Measurements from ENCODE around the gene TSFM.

The TSFM gene

DNA sequence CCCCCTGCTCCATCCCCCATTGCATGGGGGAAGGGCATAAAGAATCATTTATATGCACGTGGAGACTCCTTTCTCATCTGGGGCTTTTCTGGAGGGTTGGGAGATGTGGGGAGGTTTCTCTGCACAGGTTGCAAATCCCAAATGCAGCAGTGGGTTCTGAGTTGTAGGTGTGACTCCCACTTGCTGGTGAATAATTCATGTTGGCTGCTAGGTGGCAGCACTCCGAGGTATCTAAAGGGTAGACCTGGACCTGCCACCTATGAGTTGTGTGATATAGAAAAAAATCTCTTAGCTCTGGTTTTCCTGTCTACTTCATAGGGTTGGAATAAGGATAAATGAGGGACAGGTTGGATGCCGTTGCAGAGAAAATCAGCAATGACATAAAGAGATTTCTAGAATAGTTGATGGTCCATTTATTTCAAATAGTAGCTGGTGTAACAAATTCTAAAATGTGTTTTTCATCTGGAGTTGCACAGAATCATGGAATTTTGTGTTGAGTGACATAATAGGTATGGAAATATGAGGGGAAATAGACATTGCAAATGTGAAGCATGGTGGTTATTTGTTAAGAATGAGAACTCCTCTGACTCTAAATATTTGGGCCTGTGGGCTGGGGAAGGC, 23.1 kb upstream of the TSFM start:
- no peak for DNase-seq
- in situ Hi-C loops (cut with HindIII; ENCODE audit: low pct_ligation_motif_present, low sequenced_read_pairs), result no loop called here
- H3K27me3 ChIP-seq (replicated peaks), result peaks cover 8% of the 10 kb centered on the region
- H3K27ac ChIP-seq, result no peak overlapping the region
- no peak overlapping the region for H3K4me3 ChIP-seq (ENCODE audit: low read depth, low read length)
- no peaks in the 10 kb centered on the region for H3K36me3 ChIP-seq (replicated peaks)
- TF ChIP-seq CTCF (IDR thresholded peaks at IDR 0.05; ENCODE audit: low read depth, low read length, missing control alignments), result peak; percentile 70

- no peak for DNase-seq
- H3K36me3 ChIP-seq (replicated peaks), result no peaks in the 10 kb centered on the region
- TF ChIP-seq CTCF (IDR thresholded peaks at IDR 0.05; ENCODE audit: low read depth, low read length, missing control alignments), result no peak
Observed at GRCh38 chr12:57760347-57760982, 22.1 kb upstream of the TSFM start.

DNA sequence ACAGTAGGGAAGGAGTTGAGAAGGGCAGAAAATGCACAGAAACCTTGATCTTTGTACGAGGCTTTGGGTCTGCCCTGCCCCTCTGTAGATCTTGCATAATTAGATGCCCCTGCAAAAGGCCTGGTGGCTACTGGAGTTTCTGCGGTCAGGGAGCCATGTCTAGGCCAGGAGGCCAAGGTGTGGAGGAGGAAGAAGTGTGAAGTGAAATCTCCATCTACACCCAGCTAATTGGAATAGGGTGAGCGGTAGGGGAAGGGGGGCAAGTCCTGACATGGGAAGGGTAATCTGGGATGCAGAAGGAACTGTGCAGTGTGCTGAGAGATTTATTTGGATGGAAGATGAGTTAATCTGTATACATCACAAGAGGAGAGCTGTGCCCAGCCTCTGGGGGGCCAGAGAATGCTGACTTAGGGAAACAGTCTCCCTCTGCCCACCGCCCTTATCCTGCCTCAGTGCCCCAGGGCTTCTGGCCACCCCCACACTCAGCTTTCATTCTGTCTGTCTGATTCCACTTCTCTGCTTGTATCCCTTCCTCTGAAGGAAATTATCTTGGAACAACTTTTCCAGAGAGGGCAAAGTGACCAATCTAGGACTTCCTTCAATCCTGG, 21.1 kb upstream of the TSFM start:
- H3K4me3 ChIP-seq (ENCODE audit: low read depth, low read length), result no peak overlapping the region
- DNase-seq, result no peak
- peaks cover 27% of the 10 kb centered on the region for H3K27me3 ChIP-seq (replicated peaks)
- no peak for TF ChIP-seq CTCF (IDR thresholded peaks at IDR 0.05; ENCODE audit: low read depth, low read length, missing control alignments)
- H3K27ac ChIP-seq, result no peak overlapping the region
- no peaks in the 10 kb centered on the region for H3K36me3 ChIP-seq (replicated peaks)
- in situ Hi-C loops (cut with HindIII; ENCODE audit: low pct_ligation_motif_present, low sequenced_read_pairs), result no loop called here

More at GRCh38 chr12:57760347-57760982, 22.1 kb upstream of the TSFM start:
- peaks cover 18% of the 10 kb centered on the region for H3K27me3 ChIP-seq (replicated peaks)
- in situ Hi-C loops (cut with HindIII; ENCODE audit: low pct_ligation_motif_present, low sequenced_read_pairs), result no loop called here
- H3K27ac ChIP-seq, result no peak overlapping the region
- H3K4me3 ChIP-seq (ENCODE audit: low read depth, low read length), result no peak overlapping the region

- no peak for DNase-seq
- H3K27me3 ChIP-seq (replicated peaks), result peaks cover 27% of the 10 kb centered on the region
- no peaks in the 10 kb centered on the region for H3K36me3 ChIP-seq (replicated peaks)
- no peak overlapping the region for H3K4me3 ChIP-seq (ENCODE audit: low read depth, low read length)
- TF ChIP-seq CTCF (IDR thresholded peaks at IDR 0.05; ENCODE audit: low read depth, low read length, missing control alignments), result no peak
- H3K27ac ChIP-seq, result no peak overlapping the region
- in situ Hi-C loops (cut with HindIII; ENCODE audit: low pct_ligation_motif_present, low sequenced_read_pairs), result no loop called here
Observed at GRCh38 chr12:57762463-57762862, 20.1 kb upstream of the TSFM start.

- Histone ChIP-seq H3K36me3 (replicated peaks) (peaks cover 1% of the 10 kb centered on the region), H3K4me3 (ENCODE audit: low read depth, low read length) (no peak overlapping the region), H3K27ac (no peak overlapping the region), H3K27me3 (replicated peaks) (peaks cover 27% of the 10 kb centered on the region)
- in situ Hi-C loops (cut with HindIII; ENCODE audit: low pct_ligation_motif_present, low sequenced_read_pairs), result no loop called here
- DNase-seq, result no peak
- TF ChIP-seq CTCF (IDR thresholded peaks at IDR 0.05; ENCODE audit: low read depth, low read length, missing control alignments), result no peak
Observed at GRCh38 chr12:57763881-57764661, 18.5 kb upstream of the TSFM start.

Measured in brain microvascular endothelial cell (primary cell).